Germinal center (tissue), 1 donor: ENCODE results near the gene SMKR1.
"Not testable (repeated sequence)": the region's sequence is repeated elsewhere in the genome, so short reads cannot be mapped to it uniquely, and the experiment has no call there.

Experiments
- DNase-seq: peaks from one replicate; pipeline ENCODE4 v3.0.0; 2012; ENCODE audit warnings: mixed read lengths, low spot score

Gene SMKR1

GRCh38 chr7:129525225-129525862, 23.0 kb downstream of the SMKR1 start:
- DNase-seq: no peak

GRCh38 chr7:129529643-129530042, 27.3 kb downstream of the SMKR1 start:
- DNase-seq: no peak

- no peak for DNase-seq
Observed at GRCh38 chr7:129530795-129531391, 28.6 kb downstream of the SMKR1 start.

GRCh38 chr7:129531721-129532120, 29.4 kb downstream of the SMKR1 start:
- DNase-seq: no peak

GRCh38 chr7:129532375-129532774, 30.0 kb downstream of the SMKR1 start:
- DNase-seq: no peak

GRCh38 chr7:129534558-129535274, 32.4 kb downstream of the SMKR1 start:
- DNase-seq: not testable (repeated sequence)

GRCh38 chr7:129535896-129536295, 33.6 kb downstream of the SMKR1 start:
- DNase-seq: no peak

- DNase-seq: no peak
Observed at GRCh38 chr7:129536323-129536722, 34.0 kb downstream of the SMKR1 start.

GRCh38 chr7:129538790-129539189, 36.5 kb downstream of the SMKR1 start:
- no peak for DNase-seq

- DNase-seq: no peak
Observed at GRCh38 chr7:129540340-129540739, 38.0 kb downstream of the SMKR1 start.

GRCh38 chr7:129544700-129545099, 42.4 kb downstream of the SMKR1 start:
- DNase-seq: no peak

GRCh38 chr7:129550693-129551360, 48.5 kb downstream of the SMKR1 start:
- no peak for DNase-seq

GRCh38 chr7:129553899-129554461, 51.6 kb downstream of the SMKR1 start:
- DNase-seq: no peak

- DNase-seq: no peak
Observed at GRCh38 chr7:129556607-129557133, 54.3 kb downstream of the SMKR1 start.

- no peak for DNase-seq
Observed at GRCh38 chr7:129557686-129558481, 55.6 kb downstream of the SMKR1 start.

- no peak for DNase-seq
Observed at GRCh38 chr7:129559564-129559963, 57.2 kb downstream of the SMKR1 start.

GRCh38 chr7:129560831-129561230, 58.5 kb downstream of the SMKR1 start:
- DNase-seq: no peak

- no peak for DNase-seq
Observed at GRCh38 chr7:129561677-129562359, 59.5 kb downstream of the SMKR1 start.
